ENCODE data around the gene FUZ.

DNA sequence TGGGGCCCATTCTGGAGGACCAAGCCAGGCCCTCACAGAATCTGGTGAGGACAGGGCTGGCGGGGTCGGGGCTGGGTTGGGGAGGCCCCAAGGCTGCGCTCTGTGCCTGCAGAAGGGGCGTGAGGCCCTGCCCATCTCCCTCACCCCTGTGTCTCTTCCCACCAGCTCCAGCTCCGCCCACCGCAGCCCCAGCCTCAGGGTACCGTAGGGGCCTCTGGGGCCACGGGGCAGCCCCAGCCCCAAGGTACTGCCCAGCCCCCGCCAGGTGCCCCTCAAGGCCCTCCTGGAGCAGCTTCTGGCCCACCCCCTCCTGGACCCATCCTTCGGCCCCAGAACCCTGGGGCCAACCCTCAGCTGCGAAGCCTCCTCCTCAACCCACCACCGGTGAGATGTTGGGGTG lies 22.5 kb upstream of the FUZ start:
- TF ChIP-seq, protein P1, sequence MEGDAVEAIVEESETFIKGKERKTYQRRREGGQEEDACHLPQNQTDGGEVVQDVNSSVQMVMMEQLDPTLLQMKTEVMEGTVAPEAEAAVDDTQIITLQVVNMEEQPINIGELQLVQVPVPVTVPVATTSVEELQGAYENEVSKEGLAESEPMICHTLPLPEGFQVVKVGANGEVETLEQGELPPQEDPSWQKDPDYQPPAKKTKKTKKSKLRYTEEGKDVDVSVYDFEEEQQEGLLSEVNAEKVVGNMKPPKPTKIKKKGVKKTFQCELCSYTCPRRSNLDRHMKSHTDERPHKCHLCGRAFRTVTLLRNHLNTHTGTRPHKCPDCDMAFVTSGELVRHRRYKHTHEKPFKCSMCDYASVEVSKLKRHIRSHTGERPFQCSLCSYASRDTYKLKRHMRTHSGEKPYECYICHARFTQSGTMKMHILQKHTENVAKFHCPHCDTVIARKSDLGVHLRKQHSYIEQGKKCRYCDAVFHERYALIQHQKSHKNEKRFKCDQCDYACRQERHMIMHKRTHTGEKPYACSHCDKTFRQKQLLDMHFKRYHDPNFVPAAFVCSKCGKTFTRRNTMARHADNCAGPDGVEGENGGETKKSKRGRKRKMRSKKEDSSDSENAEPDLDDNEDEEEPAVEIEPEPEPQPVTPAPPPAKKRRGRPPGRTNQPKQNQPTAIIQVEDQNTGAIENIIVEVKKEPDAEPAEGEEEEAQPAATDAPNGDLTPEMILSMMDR (IDR thresholded peaks at IDR 0.05) = no peak
- TF ChIP-seq POLR2AphosphoS5 (IDR thresholded peaks at IDR 0.05) = no peak
- TF ChIP-seq EP300 (IDR thresholded peaks at IDR 0.05) = no peak
